IMR-90 (cell line): ENCODE measurements around the gene TCHP. TPM values are rescaled to one million over a fixed set of nuclear protein-coding genes. Genes with fewer than 3 reads are reported as not detected.

Experiments
- ATAC-seq: fragments of 200-7000 bp; cut with Tn5 transposase; 2 replicates; pipeline ENCODE4 v1.9.1; 2020; ENCODE audit warnings: low read depth, mild to moderate bottlenecking, moderate library complexity
- BruUV-seq: library from RNA; stranded (reverse); fragments of 400-500 nt; replicated peaks from 2 replicates; lab custom pipeline; 2021; lab: Mats Ljungman, UMichigan
- CTCF ChIA-PET: fragments of 300-600 bp; formaldehyde crosslinking; extraction: SDS; loops from one replicate; lab custom pipeline; 2021; ENCODE audit warnings: antibody characterized with exemption; lab: Yijun Ruan, JAX
- POLR2A ChIA-PET: fragments of 300-600 bp; sonication (Branson Sonifier 250); formaldehyde crosslinking; loops from one replicate; lab custom pipeline; 2022; ENCODE audit warnings: antibody characterized with exemption; ENCODE audit not compliant: unreplicated experiment; lab: Charles Lee
- DNase-seq: peaks from one replicate; pipeline ENCODE4 v3.0.0; 2013
- H2AFZ ChIP-seq: replicated peaks from 2 replicates; pipeline ENCODE3; 2013; ENCODE audit warnings: low read length, mild to moderate bottlenecking; ENCODE audit not compliant: poor library complexity
- H2AK5ac ChIP-seq: 2 replicates; pipeline ENCODE4 v1.6.1; 2013; ENCODE audit warnings: low read depth, low read length, inconsistent platforms
- H2AK9ac ChIP-seq: replicated peaks from 2 replicates; pipeline ENCODE3; 2013; ENCODE audit warnings: mild to moderate bottlenecking, low read depth, low read length, moderate library complexity; ENCODE audit not compliant: poor library complexity
- H2BK120ac ChIP-seq: 2 replicates; pipeline ENCODE4 v1.6.1; 2013; ENCODE audit warnings: low read depth, low read length, inconsistent platforms
- H2BK15ac ChIP-seq: 3 replicates; pipeline ENCODE4 v1.6.1; 2013; ENCODE audit warnings: low read depth, low read length, inconsistent platforms
- H2BK20ac ChIP-seq: 2 replicates; pipeline ENCODE4 v1.6.1; 2013; ENCODE audit warnings: low read depth, mild to moderate bottlenecking, inconsistent platforms, low read length, moderate library complexity
- H2BK5ac ChIP-seq: 2 replicates; pipeline ENCODE4 v1.6.1; 2013; ENCODE audit warnings: mild to moderate bottlenecking, low read depth, low read length, inconsistent platforms; ENCODE audit not compliant: poor library complexity, severe bottlenecking
- H3K14ac ChIP-seq: replicated peaks from 2 replicates; pipeline ENCODE4 v1.6.1; 2013; ENCODE audit warnings: low read depth, low read length, inconsistent platforms
- H3K18ac ChIP-seq: 2 replicates; pipeline ENCODE4 v1.6.1; 2013; ENCODE audit warnings: low read depth, low read length, control low read depth
- H3K23ac ChIP-seq: 2 replicates; pipeline ENCODE4 v1.6.1; 2013; ENCODE audit warnings: low read depth, low read length, inconsistent platforms
- H3K27ac ChIP-seq: 2 replicates; pipeline ENCODE4 v1.5.1; 2013; ENCODE audit warnings: mild to moderate bottlenecking, control low read depth, low read length; ENCODE audit not compliant: insufficient read depth
- H3K27me3 ChIP-seq: 2 replicates; pipeline ENCODE4 v1.6.1; 2013; ENCODE audit warnings: low read length; ENCODE audit not compliant: control insufficient read depth, insufficient read depth
- H3K36me3 ChIP-seq: 2 replicates; pipeline ENCODE4 v1.6.1; 2013; ENCODE audit warnings: low read length, mixed read lengths; ENCODE audit not compliant: control insufficient read depth, insufficient read depth
- H3K4ac ChIP-seq: 2 replicates; pipeline ENCODE4 v1.6.1; 2013; ENCODE audit warnings: low read depth, low read length, inconsistent platforms
- H3K4me1 ChIP-seq: 2 replicates; pipeline ENCODE4 v1.6.1; 2013; ENCODE audit warnings: low read length, mixed read lengths; ENCODE audit not compliant: control insufficient read depth, insufficient read depth
- H3K4me2 ChIP-seq: 2 replicates; pipeline ENCODE4 v1.6.1; 2013; ENCODE audit warnings: low read depth, mild to moderate bottlenecking, control low read depth, low read length, moderate library complexity
- H3K4me3 ChIP-seq: 2 replicates; pipeline ENCODE4 v1.5.1; 2013; ENCODE audit warnings: low read depth, mild to moderate bottlenecking, control low read depth, low read length, moderate library complexity; ENCODE audit not compliant: insufficient read depth
- H3K56ac ChIP-seq: 2 replicates; pipeline ENCODE4 v1.6.1; 2013; ENCODE audit warnings: low read length, inconsistent platforms; ENCODE audit not compliant: insufficient read depth; ENCODE audit errors: extremely low read depth
- H3K79me1 ChIP-seq, 2 experiments: 2 replicates each; pipeline ENCODE4 v1.6.1; 2013; ENCODE audit warnings: low read length in 2 of 2, inconsistent platforms in 1 of 2, low read depth in 1 of 2
- H3K9ac ChIP-seq: 2 replicates; pipeline ENCODE4 v1.6.1; 2013; ENCODE audit warnings: low read depth, low read length, control low read depth
- H3K9me1 ChIP-seq: 2 replicates; pipeline ENCODE4 v1.6.1; 2013; ENCODE audit warnings: low read length, inconsistent platforms; ENCODE audit not compliant: insufficient read depth
- H3K9me3 ChIP-seq: 2 replicates; pipeline ENCODE4 v1.6.1; 2013; ENCODE audit warnings: low read length; ENCODE audit not compliant: control insufficient read depth, insufficient read depth
- H4K20me1 ChIP-seq: 2 replicates; pipeline ENCODE4 v1.6.1; 2013; ENCODE audit warnings: low read length, inconsistent platforms; ENCODE audit not compliant: insufficient read depth
- H4K5ac ChIP-seq: 2 replicates; pipeline ENCODE4 v1.6.1; 2013; ENCODE audit warnings: mild to moderate bottlenecking, low read depth, low read length, control low read depth
- H4K8ac ChIP-seq, 2 experiments: 2 replicates each; pipeline ENCODE4 v1.6.1; 2013; ENCODE audit warnings: low read depth in 2 of 2, low read length in 2 of 2, control low read depth in 1 of 2, inconsistent platforms in 1 of 2
- H4K91ac ChIP-seq: 2 replicates; pipeline ENCODE4 v1.6.1; 2013; ENCODE audit warnings: low read depth, low read length, inconsistent platforms; ENCODE audit not compliant: insufficient read depth
- BHLHE40 ChIP-seq: fragments of 150-350 bp; IDR thresholded peaks from 2 replicates; pipeline ENCODE4 v1.6.1; 2016; ENCODE audit warnings: mild to moderate bottlenecking, low read depth, low read length
- CEBPB ChIP-seq: IDR thresholded peaks from 2 replicates; pipeline ENCODE4 v1.6.1; 2012; ENCODE audit warnings: low read depth, low read length, improper control_type of control experiment
- CHD1 ChIP-seq: IDR thresholded peaks from 2 replicates; pipeline ENCODE4 v1.6.1; 2012; ENCODE audit warnings: low read depth, low read length, improper control_type of control experiment
- FOS ChIP-seq: fragments of 150-350 bp; IDR thresholded peaks from 2 replicates; pipeline ENCODE4 v1.6.1; 2016; ENCODE audit warnings: low read depth, low read length
- MAFK ChIP-seq: IDR thresholded peaks from 2 replicates; pipeline ENCODE4 v1.6.1; 2012; ENCODE audit warnings: low read depth, low read length, improper control_type of control experiment
- MAZ ChIP-seq: IDR thresholded peaks from 2 replicates; pipeline ENCODE4 v1.6.1; 2012; ENCODE audit warnings: low read depth, mild to moderate bottlenecking, low read length, improper control_type of control experiment, moderate library complexity, borderline replicate concordance
- MXI1 ChIP-seq: IDR thresholded peaks from 2 replicates; pipeline ENCODE4 v1.6.1; 2012; ENCODE audit warnings: low read depth, mild to moderate bottlenecking, low read length, moderate library complexity, borderline replicate concordance
- NFE2L2 ChIP-seq: fragments of 150-350 bp; IDR thresholded peaks from 2 replicates; pipeline ENCODE4 v1.6.1; 2016; ENCODE audit warnings: low read depth, mild to moderate bottlenecking, low read length
- POLR2A ChIP-seq: IDR thresholded peaks from 2 replicates; pipeline ENCODE4 v1.6.1; 2012; ENCODE audit warnings: mild to moderate bottlenecking, low read depth, low read length
- RAD21 ChIP-seq: IDR thresholded peaks from 2 replicates; pipeline ENCODE4 v1.6.1; 2012; ENCODE audit warnings: low read length, improper control_type of control experiment
- RCOR1 ChIP-seq: IDR thresholded peaks from 2 replicates; pipeline ENCODE4 v1.6.1; 2012; ENCODE audit warnings: mild to moderate bottlenecking, low read length, improper control_type of control experiment; ENCODE audit not compliant: insufficient replicate concordance
- RFX5 ChIP-seq: IDR thresholded peaks from 2 replicates; pipeline ENCODE4 v1.8.0; 2012; ENCODE audit warnings: low read depth, mild to moderate bottlenecking, low read length, moderate library complexity
- SMC3 ChIP-seq: fragments of 150-350 bp; IDR thresholded peaks from 2 replicates; pipeline ENCODE4 v1.6.1; 2016; ENCODE audit warnings: low read depth, mild to moderate bottlenecking, antibody characterized with exemption, low read length, moderate library complexity
- WGBS, 2 experiments: methylation state at CpG; one replicate each; pipeline versions ENCODE4 v1.1.5 to v1.1.7; 2013; ENCODE audit warnings: missing lambda C conversion rate in 2 of 2; ENCODE audit not compliant: insufficient read length in 1 of 2; ENCODE audit errors: extremely low coverage in 2 of 2; 5-methylcytosine and 5-hydroxymethylcytosine counted together
- dilution Hi-C: fragments of 300-500 bp; cut with HindIII; formaldehyde crosslinking; loops from one replicate; pipeline ENCODE4 v1.14.3; 2018; ENCODE audit warnings: low sequenced_read_pairs; ENCODE audit not compliant: unreplicated experiment
- in situ Hi-C: fragments of 300-500 bp; cut with MboI; formaldehyde crosslinking; loops from 3 replicates; pipeline ENCODE4 v1.14.3; 2019; ENCODE audit warnings: low sequenced_read_pairs, inconsistent platforms, mixed read lengths
- intact Hi-C: fragments of 100-400 bp; cut with micrococcal nuclease; formaldehyde crosslinking; loops from 2 replicates; pipeline ENCODE4 v1.10.0; 2022
- polyA plus RNA-seq, 3 experiments: library from polyadenylated mRNA; depleted of rRNA; stranded (reverse); fragments of >200 nt; gene quantifications; 2 replicates each; pipeline ENCODE4 v1.2.3, GENCODE V29; 2012; ENCODE audit warnings: low replicate concordance in 1 of 3
- total RNA-seq: library from RNA; depleted of rRNA; stranded (reverse); fragments of >200 nt; gene quantifications from 2 replicates; pipeline ENCODE4 v1.2.3, GENCODE V29; 2012
- TF ChIP-seq, protein P1 (sequence below): fragments of 150-350 bp; IDR thresholded peaks from 2 replicates; pipeline ENCODE4 v1.6.1; 2016; ENCODE audit warnings: low read depth, mild to moderate bottlenecking, low read length, moderate library complexity, borderline replicate concordance
- TF ChIP-seq, protein P2 (sequence below): conservative IDR thresholded peaks from 2 replicates; pipeline ENCODE4 v1.5.1; 2012; ENCODE audit warnings: mild to moderate bottlenecking, low read depth, low read length, improper control_type of control experiment
- TF ChIP-seq, protein P3 (sequence below): fragments of 150-350 bp; IDR thresholded peaks from 2 replicates; pipeline ENCODE4 v1.6.1; 2017; ENCODE audit warnings: mild to moderate bottlenecking, antibody characterized with exemption, low read length, low read depth

Gene TCHP
- total and polyA plus RNA-seq, 2 of the 4 experiments (the other 2 are of a cell fraction) = 6.1 to 13.4 TPM

DNA sequence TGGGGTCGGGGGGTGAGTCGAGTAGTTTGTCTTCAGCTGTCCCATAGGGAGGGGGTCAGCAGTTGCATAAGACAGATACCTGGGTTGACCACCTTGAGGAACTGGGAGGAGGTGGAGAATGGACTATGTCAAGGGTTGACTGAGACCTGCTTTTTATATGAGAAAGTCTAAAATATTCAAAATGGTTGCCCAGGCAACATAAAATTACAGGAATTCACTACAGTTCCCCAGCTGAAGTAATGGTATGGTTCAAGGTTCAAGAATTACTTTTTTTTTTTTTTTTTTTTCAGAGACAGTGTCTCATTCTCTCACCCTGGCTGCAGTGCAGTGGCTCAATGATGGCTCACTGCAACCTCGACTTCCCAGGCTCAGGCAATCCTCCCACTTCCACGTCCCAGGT is 5.1 kb upstream of the TCHP start:
- Histone ChIP-seq H3K14ac (no peak overlapping the region), H4K20me1 (no peaks in the 10 kb centered on the region), H2AK9ac (no peak overlapping the region), H2BK5ac (no peak overlapping the region), H2BK120ac (no peak overlapping the region), H3K9me1 (peaks cover 4% of the 10 kb centered on the region; the same call in 1 of the 2 replicates), H3K9ac (no peak overlapping the region), H3K4me3 (no peak overlapping the region), H3K36me3 (no peaks in the 10 kb centered on the region), H3K27me3 (no peaks in the 10 kb centered on the region; the same call in 1 of the 2 replicates), H3K27ac (no peak overlapping the region), H2BK20ac (no peak overlapping the region), H3K23ac (no peak overlapping the region), H4K8ac (no peak overlapping the region), H2AFZ (no peak overlapping the region), H3K9me3 (no peaks in the 10 kb centered on the region), H3K79me1 (peaks cover 0 to 8% of the 10 kb centered on the region in 2 experiments; a peak in 2 of 4 replicates), H3K56ac (no peak overlapping the region), H3K4me1 (peaks cover 3% of the 10 kb centered on the region; the same call in 1 of the 2 replicates), H4K91ac (no peak overlapping the region), H4K5ac (no peak overlapping the region), H2AK5ac (no peak overlapping the region), H3K4ac (no peak overlapping the region), H2BK15ac (no peak overlapping the region), H3K18ac (no peak overlapping the region), H3K4me2 (no peak overlapping the region)
- TF ChIP-seq RCOR1 (no peak), FOS (no peak), CEBPB (no peak), SMC3 (no peak), MAFK (no peak), MAZ (no peak), BHLHE40 (no peak), MXI1 (no peak), RAD21 (no peak), RFX5 (no peak), NFE2L2 (no peak), POLR2A (no peak), CHD1 (no peak)
- TF ChIP-seq, protein P1, sequence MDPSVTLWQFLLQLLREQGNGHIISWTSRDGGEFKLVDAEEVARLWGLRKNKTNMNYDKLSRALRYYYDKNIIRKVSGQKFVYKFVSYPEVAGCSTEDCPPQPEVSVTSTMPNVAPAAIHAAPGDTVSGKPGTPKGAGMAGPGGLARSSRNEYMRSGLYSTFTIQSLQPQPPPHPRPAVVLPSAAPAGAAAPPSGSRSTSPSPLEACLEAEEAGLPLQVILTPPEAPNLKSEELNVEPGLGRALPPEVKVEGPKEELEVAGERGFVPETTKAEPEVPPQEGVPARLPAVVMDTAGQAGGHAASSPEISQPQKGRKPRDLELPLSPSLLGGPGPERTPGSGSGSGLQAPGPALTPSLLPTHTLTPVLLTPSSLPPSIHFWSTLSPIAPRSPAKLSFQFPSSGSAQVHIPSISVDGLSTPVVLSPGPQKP = no peak
- TF ChIP-seq, protein P2, sequence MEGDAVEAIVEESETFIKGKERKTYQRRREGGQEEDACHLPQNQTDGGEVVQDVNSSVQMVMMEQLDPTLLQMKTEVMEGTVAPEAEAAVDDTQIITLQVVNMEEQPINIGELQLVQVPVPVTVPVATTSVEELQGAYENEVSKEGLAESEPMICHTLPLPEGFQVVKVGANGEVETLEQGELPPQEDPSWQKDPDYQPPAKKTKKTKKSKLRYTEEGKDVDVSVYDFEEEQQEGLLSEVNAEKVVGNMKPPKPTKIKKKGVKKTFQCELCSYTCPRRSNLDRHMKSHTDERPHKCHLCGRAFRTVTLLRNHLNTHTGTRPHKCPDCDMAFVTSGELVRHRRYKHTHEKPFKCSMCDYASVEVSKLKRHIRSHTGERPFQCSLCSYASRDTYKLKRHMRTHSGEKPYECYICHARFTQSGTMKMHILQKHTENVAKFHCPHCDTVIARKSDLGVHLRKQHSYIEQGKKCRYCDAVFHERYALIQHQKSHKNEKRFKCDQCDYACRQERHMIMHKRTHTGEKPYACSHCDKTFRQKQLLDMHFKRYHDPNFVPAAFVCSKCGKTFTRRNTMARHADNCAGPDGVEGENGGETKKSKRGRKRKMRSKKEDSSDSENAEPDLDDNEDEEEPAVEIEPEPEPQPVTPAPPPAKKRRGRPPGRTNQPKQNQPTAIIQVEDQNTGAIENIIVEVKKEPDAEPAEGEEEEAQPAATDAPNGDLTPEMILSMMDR = no peak
- TF ChIP-seq, protein P3, sequence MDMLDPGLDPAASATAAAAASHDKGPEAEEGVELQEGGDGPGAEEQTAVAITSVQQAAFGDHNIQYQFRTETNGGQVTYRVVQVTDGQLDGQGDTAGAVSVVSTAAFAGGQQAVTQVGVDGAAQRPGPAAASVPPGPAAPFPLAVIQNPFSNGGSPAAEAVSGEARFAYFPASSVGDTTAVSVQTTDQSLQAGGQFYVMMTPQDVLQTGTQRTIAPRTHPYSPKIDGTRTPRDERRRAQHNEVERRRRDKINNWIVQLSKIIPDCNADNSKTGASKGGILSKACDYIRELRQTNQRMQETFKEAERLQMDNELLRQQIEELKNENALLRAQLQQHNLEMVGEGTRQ = no peak
- no CpG with 5 or more reads among the region's 4 CpGs for WGBS, 2 experiments
- in situ Hi-C loops (no loop called here), intact Hi-C loops (no loop called here), dilution Hi-C loops (no loop called here)
- BruUV-seq = no TSS peak
- no peak for ATAC-seq
- CTCF ChIA-PET = interaction anchor here (0.6 kb wide), 1 partner anchor 54 kb away, joined by 3 read pairs; no protein-coding TSS in a partner anchor
- POLR2A ChIA-PET = interaction anchor here (0.6 kb wide), 1 partner anchor 12 kb away, joined by 16 read pairs; no protein-coding TSS in a partner anchor
- DNase-seq = no peak
